ENCODE measurements around the gene DNALI1.

DNALI1 gene

GRCh38 chr1:37605061-37605650 lies 48.4 kb downstream of the DNALI1 start:
- no peak for DNase-seq

GRCh38 chr1:37605806-37606474 lies 49.2 kb downstream of the DNALI1 start:
- DNase-seq = no peak

- no peak for DNase-seq
These were observed 49.9 kb downstream of the DNALI1 start for GRCh38 chr1:37606481-37607263.

GRCh38 chr1:37609002-37609401 lies 52.3 kb downstream of the DNALI1 start:
- no peak for DNase-seq

GRCh38 chr1:37609994-37610393 lies 53.3 kb downstream of the DNALI1 start:
- DNase-seq = no peak

GRCh38 chr1:37612186-37612585 lies 55.4 kb downstream of the DNALI1 start:
- no peak for DNase-seq

- no peak for DNase-seq
These were observed 57.4 kb downstream of the DNALI1 start for GRCh38 chr1:37614105-37614504.

- DNase-seq = no peak
These were observed 59.6 kb downstream of the DNALI1 start for GRCh38 chr1:37616330-37616729.
